ENCODE measurements around the gene KHDRBS2.

DNA sequence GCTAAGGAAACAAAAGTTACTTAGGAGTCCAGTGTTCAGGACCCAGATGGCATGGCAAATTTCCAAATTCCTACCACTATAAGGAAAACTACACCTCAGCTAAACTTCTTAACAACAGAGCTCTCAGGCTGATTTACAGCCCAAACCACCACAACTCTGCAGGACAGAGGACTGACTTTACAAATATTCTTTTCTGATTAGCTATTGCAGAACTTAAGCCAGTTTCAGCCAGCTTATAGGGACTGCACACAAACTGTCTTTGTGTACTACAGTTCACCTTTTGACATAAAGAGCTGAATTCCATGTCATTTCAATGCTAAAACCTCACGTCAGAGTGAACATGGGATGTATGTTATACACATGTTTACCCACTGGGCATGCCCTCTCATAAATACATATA lies 305.4 kb downstream of the KHDRBS2 start:
- TF ChIP-seq, protein P1, sequence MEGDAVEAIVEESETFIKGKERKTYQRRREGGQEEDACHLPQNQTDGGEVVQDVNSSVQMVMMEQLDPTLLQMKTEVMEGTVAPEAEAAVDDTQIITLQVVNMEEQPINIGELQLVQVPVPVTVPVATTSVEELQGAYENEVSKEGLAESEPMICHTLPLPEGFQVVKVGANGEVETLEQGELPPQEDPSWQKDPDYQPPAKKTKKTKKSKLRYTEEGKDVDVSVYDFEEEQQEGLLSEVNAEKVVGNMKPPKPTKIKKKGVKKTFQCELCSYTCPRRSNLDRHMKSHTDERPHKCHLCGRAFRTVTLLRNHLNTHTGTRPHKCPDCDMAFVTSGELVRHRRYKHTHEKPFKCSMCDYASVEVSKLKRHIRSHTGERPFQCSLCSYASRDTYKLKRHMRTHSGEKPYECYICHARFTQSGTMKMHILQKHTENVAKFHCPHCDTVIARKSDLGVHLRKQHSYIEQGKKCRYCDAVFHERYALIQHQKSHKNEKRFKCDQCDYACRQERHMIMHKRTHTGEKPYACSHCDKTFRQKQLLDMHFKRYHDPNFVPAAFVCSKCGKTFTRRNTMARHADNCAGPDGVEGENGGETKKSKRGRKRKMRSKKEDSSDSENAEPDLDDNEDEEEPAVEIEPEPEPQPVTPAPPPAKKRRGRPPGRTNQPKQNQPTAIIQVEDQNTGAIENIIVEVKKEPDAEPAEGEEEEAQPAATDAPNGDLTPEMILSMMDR (IDR thresholded peaks at IDR 0.05), result no peak
- TF ChIP-seq EZH2phosphoT487 (IDR thresholded peaks at IDR 0.05; ENCODE audit: borderline replicate concordance, low read depth) (no peak), RFX5 (IDR thresholded peaks at IDR 0.05; ENCODE audit: low read length) (no peak), NFIC (IDR thresholded peaks at IDR 0.05; ENCODE audit: borderline replicate concordance) (no peak), EP300 (IDR thresholded peaks at IDR 0.05; ENCODE audit: borderline replicate concordance in 1 of 2, low read depth in 1 of 2, low read length in 1 of 2) (no peak), POLR2AphosphoS5 (IDR thresholded peaks at IDR 0.05; ENCODE audit: low read depth, low read length) (no peak), SMC3 (IDR thresholded peaks at IDR 0.05; ENCODE audit: low read depth, low read length) (no peak), YY1 (IDR thresholded peaks at IDR 0.05; ENCODE audit: low read depth) (no peak), TAF1 (IDR thresholded peaks at IDR 0.05; ENCODE audit: borderline replicate concordance, low read depth, low read length) (no peak), TEAD4 (IDR thresholded peaks at IDR 0.05; ENCODE audit: borderline replicate concordance, insufficient read depth) (no peak), GABPA (IDR thresholded peaks at IDR 0.05; ENCODE audit: low read depth) (no peak)
- TF ChIP-seq, protein P2, sequence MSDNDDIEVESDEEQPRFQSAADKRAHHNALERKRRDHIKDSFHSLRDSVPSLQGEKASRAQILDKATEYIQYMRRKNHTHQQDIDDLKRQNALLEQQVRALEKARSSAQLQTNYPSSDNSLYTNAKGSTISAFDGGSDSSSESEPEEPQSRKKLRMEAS (IDR thresholded peaks at IDR 0.05; ENCODE audit: low read depth), result no peak
- TF ChIP-seq, protein P3, sequence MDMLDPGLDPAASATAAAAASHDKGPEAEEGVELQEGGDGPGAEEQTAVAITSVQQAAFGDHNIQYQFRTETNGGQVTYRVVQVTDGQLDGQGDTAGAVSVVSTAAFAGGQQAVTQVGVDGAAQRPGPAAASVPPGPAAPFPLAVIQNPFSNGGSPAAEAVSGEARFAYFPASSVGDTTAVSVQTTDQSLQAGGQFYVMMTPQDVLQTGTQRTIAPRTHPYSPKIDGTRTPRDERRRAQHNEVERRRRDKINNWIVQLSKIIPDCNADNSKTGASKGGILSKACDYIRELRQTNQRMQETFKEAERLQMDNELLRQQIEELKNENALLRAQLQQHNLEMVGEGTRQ (IDR thresholded peaks at IDR 0.05; ENCODE audit: borderline replicate concordance, low read depth, low read length), result no peak

Measured in SK-N-SH (cell line).